Activated CD4-positive, alpha-beta T cell treated with anti-CD3 and anti-CD28 coated beads, Interleukin-2, Interleukin-6, amounts not matched to agents 100 ng/mL and 50 ng/mL, durations not matched to agents 16 hours and 8 hours (primary cell): ENCODE data around the gene ZNF148.
A peak's percentile ranks its signal among the peaks of the same experiment; 100 is the strongest.
"Not testable (repeated sequence)": the region's sequence is repeated elsewhere in the genome, so short reads cannot be mapped to it uniquely, and the experiment has no call there.

Experiments
- DNase-seq: peaks from one replicate; pipeline ENCODE4 v3.0.0-alpha.2; 2020

ZNF148 gene, protein sequence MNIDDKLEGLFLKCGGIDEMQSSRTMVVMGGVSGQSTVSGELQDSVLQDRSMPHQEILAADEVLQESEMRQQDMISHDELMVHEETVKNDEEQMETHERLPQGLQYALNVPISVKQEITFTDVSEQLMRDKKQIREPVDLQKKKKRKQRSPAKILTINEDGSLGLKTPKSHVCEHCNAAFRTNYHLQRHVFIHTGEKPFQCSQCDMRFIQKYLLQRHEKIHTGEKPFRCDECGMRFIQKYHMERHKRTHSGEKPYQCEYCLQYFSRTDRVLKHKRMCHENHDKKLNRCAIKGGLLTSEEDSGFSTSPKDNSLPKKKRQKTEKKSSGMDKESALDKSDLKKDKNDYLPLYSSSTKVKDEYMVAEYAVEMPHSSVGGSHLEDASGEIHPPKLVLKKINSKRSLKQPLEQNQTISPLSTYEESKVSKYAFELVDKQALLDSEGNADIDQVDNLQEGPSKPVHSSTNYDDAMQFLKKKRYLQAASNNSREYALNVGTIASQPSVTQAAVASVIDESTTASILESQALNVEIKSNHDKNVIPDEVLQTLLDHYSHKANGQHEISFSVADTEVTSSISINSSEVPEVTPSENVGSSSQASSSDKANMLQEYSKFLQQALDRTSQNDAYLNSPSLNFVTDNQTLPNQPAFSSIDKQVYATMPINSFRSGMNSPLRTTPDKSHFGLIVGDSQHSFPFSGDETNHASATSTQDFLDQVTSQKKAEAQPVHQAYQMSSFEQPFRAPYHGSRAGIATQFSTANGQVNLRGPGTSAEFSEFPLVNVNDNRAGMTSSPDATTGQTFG

DNA sequence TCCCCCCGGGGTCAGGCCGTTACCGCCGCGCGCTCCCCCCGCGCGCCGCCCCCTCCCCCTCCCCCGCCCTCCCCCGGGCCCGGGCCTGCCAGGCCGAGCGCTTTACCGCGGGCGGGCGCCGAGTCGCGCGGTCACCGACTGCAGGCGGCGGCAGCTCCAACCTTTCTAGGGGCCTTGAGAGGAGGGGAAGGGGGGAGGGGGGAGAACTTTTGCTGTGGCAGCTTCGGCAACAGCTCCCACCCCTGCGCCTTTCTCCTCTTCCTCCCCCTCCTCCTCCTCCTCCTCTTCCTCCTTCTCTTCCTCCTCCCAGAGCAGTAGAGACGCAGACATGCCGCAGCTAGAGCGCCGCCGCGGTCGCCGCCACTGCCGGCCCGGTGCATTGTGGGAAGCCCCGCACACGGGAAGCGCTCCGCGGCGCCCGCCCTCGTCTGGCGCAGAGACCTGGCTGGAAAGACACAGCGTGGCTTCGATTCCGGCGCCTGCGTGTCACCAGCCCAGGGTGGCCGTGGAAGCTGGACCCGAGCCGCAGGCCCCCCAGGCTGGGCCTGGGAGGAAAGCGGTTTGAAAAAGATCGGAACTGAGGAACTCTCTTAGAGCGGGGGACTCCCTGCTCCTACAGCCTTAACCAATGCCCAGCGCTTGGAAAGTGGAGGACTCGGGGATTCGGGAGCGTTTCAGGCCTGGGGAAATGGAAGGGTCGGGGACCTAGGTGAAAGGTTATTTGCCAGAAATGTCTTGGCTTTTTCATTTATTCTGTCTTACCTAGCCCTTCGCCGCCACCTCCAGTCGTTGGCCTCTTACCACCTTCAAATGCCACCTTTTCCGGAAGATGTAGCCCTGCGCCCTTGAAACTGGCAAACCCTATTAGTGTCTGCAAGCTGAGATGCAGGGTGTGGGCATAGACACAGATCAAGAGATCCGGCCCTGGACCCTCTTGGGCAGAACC, at the start of gene ZNF148:
ZNF148 (minus strand) TSS at position 330 of the 946 bp plus-strand sequence. CDS start 61,685 bp downstream, outside the sequence.
- peak; percentile 96 for DNase-seq

DNA sequence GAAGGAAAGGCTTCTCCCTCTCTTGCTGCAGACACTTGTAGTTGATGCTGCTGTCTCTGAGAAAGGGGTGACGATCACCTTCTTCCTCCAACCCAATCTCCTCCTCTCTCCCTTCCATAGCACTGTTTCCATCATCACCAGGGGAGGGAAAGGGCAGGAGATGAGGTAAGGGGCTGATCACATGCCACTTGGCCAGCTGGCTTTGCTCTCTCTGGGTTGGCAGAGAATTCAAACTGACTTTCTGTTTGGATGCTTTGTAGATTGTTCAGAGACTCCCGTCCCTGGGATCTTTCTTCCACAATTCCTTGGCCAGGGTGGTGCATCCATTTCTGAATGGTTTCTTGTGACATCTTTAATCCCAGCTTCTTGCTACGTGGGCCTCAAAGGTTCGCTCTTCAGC, 43.2 kb upstream of the ZNF148 start:
- DNase-seq, result no peak

DNA sequence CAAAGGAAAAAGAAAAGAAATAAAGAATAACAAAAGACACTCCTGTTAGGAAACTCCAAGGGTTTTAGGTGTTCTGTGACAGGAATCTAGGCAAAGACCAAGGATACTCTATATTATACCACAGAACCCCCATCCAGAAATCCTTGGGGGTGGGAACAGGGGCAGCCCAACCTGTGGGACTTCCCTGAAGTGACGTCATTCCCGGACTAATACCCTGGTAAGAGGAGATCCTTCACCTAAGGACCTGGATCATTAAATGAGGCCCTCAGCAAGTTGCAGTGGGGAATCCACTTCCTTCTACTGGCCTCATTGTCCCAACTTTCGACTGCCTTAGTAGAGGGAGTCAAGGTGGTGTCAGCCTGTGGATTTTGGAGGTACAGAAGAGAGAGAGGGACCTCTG, 41.1 kb upstream of the ZNF148 start:
- DNase-seq, result no peak

DNA sequence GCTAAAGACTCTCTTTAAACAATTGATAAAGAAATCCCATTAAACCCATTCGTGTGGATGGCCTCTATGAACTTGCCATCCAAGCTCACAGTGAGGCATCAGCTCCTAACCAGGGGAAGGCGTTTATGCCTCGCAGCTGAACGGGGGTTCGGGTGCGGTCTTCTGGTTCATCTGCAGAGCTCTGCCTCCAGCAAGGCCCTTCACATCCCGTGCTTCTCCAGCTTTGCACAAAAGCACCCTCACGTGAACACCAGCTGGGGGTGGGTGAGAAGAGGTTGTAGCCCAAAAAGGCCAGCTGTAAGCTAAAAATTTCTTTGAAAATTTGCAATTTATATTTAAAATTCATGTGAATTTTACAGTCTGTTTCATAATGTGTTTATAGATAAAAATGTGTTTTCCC, 39.5 kb upstream of the ZNF148 start:
- no peak for DNase-seq

DNA sequence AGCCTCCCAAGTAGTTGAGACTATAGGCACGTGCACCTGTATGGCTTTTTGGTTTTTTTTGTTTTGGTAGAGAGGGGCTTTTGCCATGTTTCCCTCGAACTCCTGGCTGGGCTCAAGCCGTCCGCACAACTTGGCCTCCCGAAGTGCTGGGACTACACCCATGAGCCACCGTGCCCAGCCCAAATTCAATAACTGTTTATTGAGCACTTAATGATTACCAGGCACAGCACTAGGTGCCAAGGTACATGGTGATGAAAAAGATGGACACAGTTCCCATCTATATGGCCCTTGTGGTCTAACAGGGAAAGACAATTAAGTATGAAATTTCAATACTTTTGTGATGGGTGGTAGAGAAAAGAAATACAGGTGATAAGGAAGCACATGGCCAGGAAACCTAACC, 35.8 kb upstream of the ZNF148 start:
- no peak for DNase-seq

DNA sequence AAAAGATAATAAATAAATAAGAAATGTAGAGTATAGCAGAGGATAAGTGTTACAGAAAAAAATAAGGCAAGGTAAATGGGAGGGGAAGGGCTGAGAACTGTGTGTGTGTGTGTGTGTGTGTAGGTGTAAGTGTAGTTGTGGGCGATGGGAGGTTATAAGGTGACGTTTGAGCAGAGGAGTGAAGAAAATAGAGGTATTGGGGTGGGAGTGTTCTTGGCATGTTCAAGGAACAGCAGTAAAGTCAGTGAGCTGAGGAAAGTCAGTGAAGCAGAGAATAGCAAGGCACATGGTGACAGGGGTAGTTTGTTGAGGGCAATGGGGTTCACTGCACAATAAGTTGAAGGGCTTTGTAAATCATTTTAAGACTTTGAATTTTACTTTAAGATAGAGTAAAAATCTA, 30.9 kb upstream of the ZNF148 start:
- no peak for DNase-seq

DNA sequence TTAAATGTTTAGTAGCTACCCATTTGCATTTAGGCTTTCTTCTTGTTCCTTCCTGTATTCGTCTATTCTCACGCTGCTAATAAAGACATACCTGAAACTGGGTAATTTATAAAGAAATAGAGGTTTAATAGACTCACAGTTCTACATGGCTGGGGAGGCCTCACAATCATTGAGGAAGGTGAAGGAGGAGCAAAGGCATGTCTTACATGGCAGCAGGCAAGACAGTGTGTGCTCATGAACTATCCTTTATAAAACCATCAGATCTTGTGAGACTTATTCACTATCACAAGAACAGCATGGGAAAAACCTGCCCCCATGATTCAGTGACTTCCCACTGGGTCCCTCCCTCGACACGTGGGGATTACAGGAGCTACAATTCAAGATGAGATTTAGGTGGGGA, 30.4 kb upstream of the ZNF148 start:
- not testable (repeated sequence) for DNase-seq

DNA sequence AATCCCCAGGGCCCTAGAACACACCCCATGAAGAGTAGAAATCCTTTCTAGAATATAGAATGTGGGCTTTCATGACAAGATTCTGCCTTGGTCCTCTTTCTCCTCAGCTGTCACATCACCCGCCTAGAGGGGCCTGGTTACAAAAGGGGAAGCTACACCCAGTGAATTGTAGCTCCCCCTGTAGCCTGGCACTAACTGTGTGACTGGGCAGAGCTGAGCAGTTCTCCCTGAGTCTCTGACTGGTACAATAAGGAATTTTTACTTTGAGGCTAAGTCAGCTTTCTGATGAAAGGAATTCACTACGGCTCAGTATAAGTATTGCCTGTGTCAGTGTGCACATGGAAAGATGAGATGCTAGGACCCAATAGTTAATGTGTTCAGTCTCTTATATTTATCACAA, 28.7 kb upstream of the ZNF148 start:
- DNase-seq, result no peak

GRCh38 chr3:125402639-125403038, 27.5 kb upstream of the ZNF148 start:
- DNase-seq, result no peak

GRCh38 chr3:125401402-125401801, 26.3 kb upstream of the ZNF148 start:
- DNase-seq, result no peak

DNA sequence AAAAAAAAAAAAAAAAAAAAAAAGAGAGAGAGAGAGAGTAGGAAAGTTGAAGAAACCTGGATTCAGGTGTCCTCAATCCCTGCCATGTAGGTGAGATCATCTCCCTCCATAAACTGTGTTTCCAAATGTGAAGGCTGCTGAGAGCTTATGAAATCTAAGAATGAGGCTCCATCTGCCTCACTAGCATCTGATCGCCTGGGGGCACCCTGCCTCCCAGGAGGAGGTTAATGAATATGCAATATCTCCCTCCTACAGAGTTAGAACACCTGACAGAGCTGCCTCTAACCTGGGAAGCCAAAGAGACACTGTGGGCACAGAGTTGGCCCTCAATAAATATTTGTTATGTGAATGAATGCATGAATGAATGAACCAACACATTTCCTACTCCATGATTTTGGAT, 23.8 kb upstream of the ZNF148 start:
- DNase-seq, result no peak

DNA sequence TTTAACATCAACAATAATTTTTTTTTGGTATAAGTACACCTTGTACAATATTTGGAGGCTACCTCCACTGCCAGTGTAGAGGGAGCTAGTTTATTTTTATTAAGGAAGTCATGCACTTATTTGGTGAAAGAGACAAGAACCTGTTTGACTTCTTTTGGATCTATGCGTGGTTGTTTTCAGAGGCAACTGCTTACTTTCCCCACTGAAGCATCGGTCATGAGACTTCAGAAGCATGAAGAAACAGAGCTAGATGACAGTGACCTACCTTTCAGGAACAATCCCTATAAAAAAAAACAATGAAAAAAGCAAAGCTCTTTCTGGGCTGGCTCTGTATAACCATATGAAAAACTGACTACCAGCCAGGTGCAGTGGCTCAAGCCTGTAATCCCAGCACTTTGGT, 20.0 kb upstream of the ZNF148 start:
- no peak for DNase-seq

DNA sequence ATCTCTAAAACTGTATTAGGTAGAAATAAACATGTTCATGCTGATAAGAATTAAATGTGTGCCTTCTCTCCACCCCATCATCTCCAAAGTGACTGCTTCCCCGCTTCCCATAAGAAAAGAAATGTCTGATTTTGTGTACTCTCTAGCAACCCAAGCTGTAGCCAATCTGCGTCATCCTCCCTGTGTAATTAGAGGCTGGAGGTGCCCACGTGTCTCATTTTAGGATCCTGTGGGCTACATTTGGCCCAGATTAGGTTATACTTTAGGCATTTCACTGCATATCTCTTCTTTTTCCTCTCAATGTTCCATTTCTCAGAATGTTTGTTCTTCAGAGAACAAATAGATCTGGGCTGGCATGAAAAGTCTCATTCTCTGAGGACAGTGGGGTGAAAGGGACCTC, 19.3 kb upstream of the ZNF148 start:
- DNase-seq, result no peak

GRCh38 chr3:125389282-125389681, 14.2 kb upstream of the ZNF148 start:
- DNase-seq, result no peak

DNA sequence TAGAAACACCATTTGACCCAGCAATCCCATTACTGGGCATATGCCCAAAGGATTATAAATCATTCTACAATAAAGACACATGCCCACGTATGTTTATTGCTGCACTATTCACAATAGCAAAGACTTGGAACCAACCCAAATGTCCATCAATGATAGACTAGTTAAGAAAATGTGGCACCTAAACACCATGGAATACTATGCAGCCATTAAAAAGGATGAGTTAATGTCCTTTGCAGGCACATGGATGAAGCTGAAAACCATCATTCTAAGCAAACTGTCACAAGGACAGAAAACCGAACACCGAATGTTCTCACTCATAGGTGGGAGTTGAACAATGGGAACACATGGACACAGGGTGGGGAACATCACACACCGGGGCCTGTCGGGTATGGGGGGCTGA, 13.2 kb upstream of the ZNF148 start:
- not testable (repeated sequence) for DNase-seq

- DNase-seq, result no peak
Measured at GRCh38 chr3:125386811-125387210, 11.7 kb upstream of the ZNF148 start.

GRCh38 chr3:125383744-125384143, 8.6 kb upstream of the ZNF148 start:
- no peak for DNase-seq

DNA sequence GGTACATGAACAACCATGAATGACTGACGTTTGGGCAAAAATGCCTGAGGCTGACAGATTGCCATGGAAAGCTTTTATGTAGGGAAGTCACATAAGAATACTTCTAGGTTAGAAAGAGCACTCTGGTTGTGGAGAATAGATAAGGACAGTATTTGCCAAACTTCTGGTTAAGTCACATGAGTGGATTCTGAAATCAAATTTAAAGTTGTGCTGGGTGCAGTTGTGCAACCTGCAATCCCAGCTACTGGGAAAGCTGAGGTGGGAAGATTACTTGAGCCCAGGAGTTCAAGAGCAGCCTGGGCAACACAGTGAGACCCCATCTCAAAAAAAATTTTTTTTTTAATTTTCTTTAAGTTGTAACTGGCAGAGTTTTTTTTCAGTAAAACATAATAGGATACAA, 7.2 kb upstream of the ZNF148 start:
- DNase-seq, result no peak

DNA sequence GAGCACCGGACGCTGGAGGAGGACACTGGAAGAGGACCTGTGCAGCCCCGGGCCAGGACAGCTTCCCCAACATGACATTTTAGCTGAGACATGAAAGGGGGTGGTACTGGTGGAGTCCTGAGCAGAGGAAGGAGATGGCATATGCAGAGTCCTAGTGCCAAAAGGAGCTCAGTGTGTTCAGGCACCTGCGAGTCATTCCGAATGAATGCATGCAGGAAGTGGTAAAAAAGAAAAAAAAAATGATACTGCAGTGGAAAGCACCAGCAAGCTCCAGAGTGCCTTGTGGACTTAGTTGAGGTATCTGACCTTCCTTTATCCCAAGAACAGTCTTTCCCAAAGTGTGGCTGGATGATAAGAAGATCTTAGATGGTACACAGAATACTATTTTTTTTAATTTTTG, 6.6 kb upstream of the ZNF148 start:
- peak; percentile 68 for DNase-seq

- DNase-seq, result no peak
Measured at GRCh38 chr3:125381314-125381713, 6.2 kb upstream of the ZNF148 start.

- no peak for DNase-seq
Measured at GRCh38 chr3:125379483-125379882, 4.4 kb upstream of the ZNF148 start.

DNA sequence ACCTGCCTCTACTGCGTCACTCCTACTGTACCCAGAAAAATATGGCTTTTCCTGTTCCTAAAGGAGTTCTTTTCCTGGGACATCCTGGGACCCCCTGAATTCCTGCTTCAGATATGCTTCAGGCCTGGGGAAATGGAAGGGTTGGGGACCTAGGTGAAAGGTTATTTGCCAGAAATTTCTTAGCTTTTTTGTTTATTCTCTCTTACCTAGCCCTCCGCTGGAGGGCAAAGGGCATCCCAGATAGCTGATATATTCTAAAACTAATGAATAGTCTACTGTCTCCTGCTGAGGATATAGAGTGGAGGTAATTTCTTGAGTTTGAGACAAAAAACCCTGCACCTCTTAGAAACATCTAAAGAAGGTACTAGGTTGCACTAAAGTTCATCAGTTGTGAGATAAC, 3.6 kb upstream of the ZNF148 start:
- no peak for DNase-seq
